ENCODE data around the gene FOXN1. TPM values are rescaled to one million over a fixed set of nuclear protein-coding genes. Genes with fewer than 3 reads are reported as not detected.

Gene FOXN1
- total and polyA plus RNA-seq, 2 of the 13 experiments (the other 11 are each of a cell fraction or from before 2014, with no cell fraction given), result 0.01 TPM; not detected in 1

DNA sequence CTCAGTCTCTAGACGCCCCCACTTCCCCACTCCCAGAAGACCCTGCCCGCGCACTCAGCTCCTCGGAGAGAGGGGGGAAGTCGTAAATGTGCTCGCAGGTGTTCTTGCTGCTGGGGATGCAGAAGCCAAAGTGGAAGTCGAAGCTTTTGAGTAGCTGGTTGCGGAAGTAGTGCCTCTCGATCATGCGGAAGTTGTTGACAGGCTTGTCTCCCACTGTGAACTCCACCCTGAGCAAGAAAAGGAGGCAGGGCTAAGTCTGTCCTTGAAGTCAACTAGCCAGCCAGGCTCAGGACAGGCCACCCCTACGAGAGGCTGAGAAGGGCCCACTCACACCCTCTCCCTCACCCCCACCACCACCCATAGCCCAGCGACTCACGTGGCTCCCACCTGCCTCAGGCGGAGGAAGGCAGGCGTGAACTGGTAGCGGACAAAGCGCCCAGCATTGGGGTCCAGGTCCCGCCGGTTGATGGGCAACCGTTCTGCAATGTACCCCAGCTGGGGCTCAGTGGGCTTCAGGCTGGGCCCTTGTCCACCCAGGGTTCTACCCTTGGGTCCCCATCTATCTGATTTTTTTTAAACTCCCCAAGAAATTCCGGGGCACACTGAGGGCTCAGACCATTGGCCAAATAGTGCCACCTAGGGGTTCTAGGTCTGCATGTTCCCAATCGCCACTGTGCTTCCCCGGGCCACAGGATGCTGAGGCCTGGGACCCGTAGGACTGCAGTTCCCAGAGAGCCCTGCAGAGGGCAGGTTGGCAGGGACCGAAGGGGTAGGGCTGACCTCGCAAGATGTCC, 41.7 kb downstream of the FOXN1 start (continued):
- TF ChIP-seq ZNF484 (CRISPR knock-in tag; IDR thresholded peaks at IDR 0.05; ENCODE audit: borderline replicate concordance, low read depth) (no peak), ZNF343 (CRISPR knock-in tag; IDR thresholded peaks at IDR 0.05) (no peak), SMC3 (IDR thresholded peaks at IDR 0.05; ENCODE audit: low read length) (peak; percentile 18; the same call in 1 of the 2 replicates), ZNF598 (CRISPR knock-in tag; IDR thresholded peaks at IDR 0.05; ENCODE audit: borderline replicate concordance) (0 out of 2 replicates have a peak, but pooled peaks have one; percentile 52), ETV5 (CRISPR knock-in tag; IDR thresholded peaks at IDR 0.05; ENCODE audit: borderline replicate concordance) (peak; percentile 11; the same call in 1 of the 2 replicates), NR2F6 (IDR thresholded peaks at IDR 0.05) (no peak), NR2F6 (CRISPR knock-in tag; IDR thresholded peaks at IDR 0.05) (0 out of 2 replicates have a peak, but pooled peaks have one; percentile 7), XRCC5 (optimal IDR thresholded peaks at IDR 0.05; ENCODE audit: low read length) (peak; percentile 91), HOXA7 (CRISPR knock-in tag; IDR thresholded peaks at IDR 0.05) (no peak), KDM2A (CRISPR knock-in tag; IDR thresholded peaks at IDR 0.05; ENCODE audit: borderline replicate concordance, low read depth) (peak; percentile 58), BCLAF1 (IDR thresholded peaks at IDR 0.05) (no peak), ZNF274 (CRISPR knock-in tag; IDR thresholded peaks at IDR 0.05) (peak; percentile 40; the same call in 1 of the 2 replicates)
- TF ChIP-seq, protein P1, sequence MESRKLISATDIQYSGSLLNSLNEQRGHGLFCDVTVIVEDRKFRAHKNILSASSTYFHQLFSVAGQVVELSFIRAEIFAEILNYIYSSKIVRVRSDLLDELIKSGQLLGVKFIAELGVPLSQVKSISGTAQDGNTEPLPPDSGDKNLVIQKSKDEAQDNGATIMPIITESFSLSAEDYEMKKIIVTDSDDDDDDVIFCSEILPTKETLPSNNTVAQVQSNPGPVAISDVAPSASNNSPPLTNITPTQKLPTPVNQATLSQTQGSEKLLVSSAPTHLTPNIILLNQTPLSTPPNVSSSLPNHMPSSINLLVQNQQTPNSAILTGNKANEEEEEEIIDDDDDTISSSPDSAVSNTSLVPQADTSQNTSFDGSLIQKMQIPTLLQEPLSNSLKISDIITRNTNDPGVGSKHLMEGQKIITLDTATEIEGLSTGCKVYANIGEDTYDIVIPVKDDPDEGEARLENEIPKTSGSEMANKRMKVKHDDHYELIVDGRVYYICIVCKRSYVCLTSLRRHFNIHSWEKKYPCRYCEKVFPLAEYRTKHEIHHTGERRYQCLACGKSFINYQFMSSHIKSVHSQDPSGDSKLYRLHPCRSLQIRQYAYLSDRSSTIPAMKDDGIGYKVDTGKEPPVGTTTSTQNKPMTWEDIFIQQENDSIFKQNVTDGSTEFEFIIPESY (CRISPR knock-in tag; IDR thresholded peaks at IDR 0.05), result peak; percentile 46; the same call in 1 of the 2 replicates

Data from HepG2 (cell line).